ENCODE data around the gene ARMCX6. TPM values are rescaled to one million over a fixed set of nuclear protein-coding genes. Genes with fewer than 3 reads are reported as not detected.

Gene ARMCX6
- total RNA-seq (2022) (25.8 and 27.4 TPM in 2 replicates), Bru-seq, nascent RNA (percentile 64 among the genes with signal in this experiment), BruChase-seq, experiment 1, labeled RNA remaining after a 2-hour chase (percentile 77 among the genes with signal in this experiment), BruChase-seq, experiment 2, labeled RNA remaining after a 6-hour chase (percentile 80 among the genes with signal in this experiment)
- long read RNA-seq, transcript ARMCX6-206 (4 exons, 846 nt): major isoform, 9 of 21 reads
- long read RNA-seq, transcript ARMCX6-201 (3 exons, 1,846 nt): major isoform, 9 of 21 reads
- long read RNA-seq, partial matches to known transcripts: 1 of 21 reads
- long read RNA-seq, other reads (novel, unspliced or antisense): 2 of 21 reads

- Histone ChIP-seq H3K4me1 (no peaks in the 10 kb centered on the region), H3K27me3 (replicated peaks; ENCODE audit: control insufficient read depth, insufficient read depth, low read length) (no peaks in the 10 kb centered on the region), H3K36me3 (ENCODE audit: control insufficient read depth, insufficient read depth, low read length) (no peaks in the 10 kb centered on the region), H3K9me3 (no peaks in the 10 kb centered on the region), H3K4me3 (ENCODE audit: low read depth, low read length) (peak within 1 kb of the TSS; percentile 68)
- Mint-ChIP-seq H3K27ac (ENCODE audit: unreplicated experiment) (peak within 1 kb of the TSS; percentile 76), H3K4me3 (ENCODE audit: unreplicated experiment) (peak within 1 kb of the TSS; percentile 89), H3K27me3 (ENCODE audit: insufficient read depth, unreplicated experiment) (no peaks in the 10 kb centered on the region), H3K4me1 (ENCODE audit: low read depth, unreplicated experiment) (no peaks in the 10 kb centered on the region), H3K36me3 (ENCODE audit: insufficient read depth, unreplicated experiment) (no peaks in the 10 kb centered on the region), H3K9me3 (ENCODE audit: unreplicated experiment) (no peaks in the 10 kb centered on the region)
- peak in 1 of 2 experiments; percentile 60 for TF ChIP-seq CTCF (IDR thresholded peaks at IDR 0.05; ENCODE audit: insufficient read depth in 1 of 2, low read depth in 1 of 2, low read length in 1 of 2, severe bottlenecking in 1 of 2, unreplicated experiment in 1 of 2)
- ChIA-PET POLR2A (interaction anchor here (0.6 kb wide), 1 partner anchor 421 kb away, joined by 4 read pairs; no protein-coding TSS in a partner anchor), CTCF (no interaction called here)
- no TSS peak for BruUV-seq (replicated peaks)
- DNase-seq: peak; percentile 59 to 67
- intact Hi-C loops (cut with micrococcal nuclease; ENCODE audit: unreplicated experiment): loop anchor here (5.0 kb wide), 2 partner anchors 140 to 180 kb away; no protein-coding TSS in a partner anchor
Measured at GRCh38 chrX:101617211-101618191, at the start of gene ARMCX6. ARMCX6 (minus strand) TSS chrX:101618000; CDS start chrX:101616620, 1,380 bp downstream.

GRCh38 chrX:101659601-101660063 is 41.8 kb upstream of the ARMCX6 start, which contains the start of gene ARMCX2:
ARMCX2 (minus strand) TSS chrX:101659850; CDS start chrX:101657588, 2,262 bp downstream.
- no TSS peak for BruUV-seq (replicated peaks)
- Mint-ChIP-seq H3K4me1 (ENCODE audit: low read depth, unreplicated experiment) (no peaks in the 10 kb centered on the region), H3K4me3 (ENCODE audit: unreplicated experiment) (no peak within 1 kb of the TSS), H3K27me3 (ENCODE audit: insufficient read depth, unreplicated experiment) (peaks cover 9% of the 10 kb centered on the region), H3K27ac (ENCODE audit: unreplicated experiment) (no peak within 1 kb of the TSS), H3K36me3 (ENCODE audit: insufficient read depth, unreplicated experiment) (no peaks in the 10 kb centered on the region), H3K9me3 (ENCODE audit: unreplicated experiment) (no peaks in the 10 kb centered on the region)
- TF ChIP-seq CTCF (IDR thresholded peaks at IDR 0.05; ENCODE audit: insufficient read depth in 1 of 2, low read depth in 1 of 2, low read length in 1 of 2, severe bottlenecking in 1 of 2, unreplicated experiment in 1 of 2): no peak
- no peaks in the 10 kb centered on the region for H3K4me1 ChIP-seq
- no peaks in the 10 kb centered on the region for H3K9me3 ChIP-seq
- no peak for DNase-seq
- ChIA-PET POLR2A (no interaction called here), CTCF (no interaction called here)
- H3K27me3 ChIP-seq (replicated peaks; ENCODE audit: control insufficient read depth, insufficient read depth, low read length): no peaks in the 10 kb centered on the region
- H3K4me3 ChIP-seq (ENCODE audit: low read depth, low read length): no peak within 1 kb of the TSS
- intact Hi-C loops (cut with micrococcal nuclease; ENCODE audit: unreplicated experiment): no loop called here
- H3K36me3 ChIP-seq (ENCODE audit: control insufficient read depth, insufficient read depth, low read length): no peaks in the 10 kb centered on the region
